ENCODE measurements around the gene HTR5A.

- no peak for TF ChIP-seq CTCF (IDR thresholded peaks at IDR 0.05; ENCODE audit: insufficient read depth, low read length)
- no peak for TF ChIP-seq REST (IDR thresholded peaks at IDR 0.05; ENCODE audit: insufficient replicate concordance, low read depth)
Measured at GRCh38 chr7:155131090-155131489, 61.0 kb downstream of the HTR5A start.
